22Rv1 (cell line): Measurements from ENCODE around the gene AFG1L.

Source experiments
- CTCF ChIP-seq: fragments of 450-650 bp; IDR thresholded peaks from 2 replicates; pipeline ENCODE4 v1.5.1; 2017; ENCODE audit warnings: mild to moderate bottlenecking
- ZFX ChIP-seq: fragments of 450-650 bp; IDR thresholded peaks from 2 replicates; pipeline ENCODE4 v1.6.1; 2017; ENCODE audit warnings: antibody characterized with exemption, borderline replicate concordance

- TF ChIP-seq CTCF: no peak
- TF ChIP-seq ZFX: no peak
These were observed 69.0 kb downstream of the AFG1L start for GRCh38 chr6:108363889-108364313.
